ENCODE measurements around the gene PKHD1. TPM values are rescaled to one million over a fixed set of nuclear protein-coding genes. Genes with fewer than 3 reads are reported as not detected.

PKHD1 gene
- total and polyA plus RNA-seq, 9 donors = 0.01 to 0.12 (median 0.05) TPM; not detected in 3

DNA sequence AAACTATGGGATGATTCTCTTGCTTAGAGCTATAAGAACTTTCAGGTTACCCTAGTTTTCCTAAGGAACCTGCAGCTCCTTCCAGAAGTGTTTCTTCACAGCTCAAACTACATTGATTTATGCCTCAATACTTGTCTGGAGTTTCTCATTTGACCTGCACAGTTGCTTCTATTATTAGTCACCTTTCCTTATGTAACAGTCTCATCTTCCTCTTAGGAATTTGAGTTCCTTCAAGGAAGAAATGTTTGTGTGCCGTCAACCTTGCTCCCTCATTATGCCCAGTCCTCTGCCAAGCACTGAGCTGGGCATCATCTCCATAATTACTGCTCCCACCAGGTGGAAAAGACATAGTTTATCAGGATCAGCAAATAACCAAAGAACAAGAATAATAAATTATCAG lies 466.4 kb downstream of the PKHD1 start:
- TF ChIP-seq, protein P1, sequence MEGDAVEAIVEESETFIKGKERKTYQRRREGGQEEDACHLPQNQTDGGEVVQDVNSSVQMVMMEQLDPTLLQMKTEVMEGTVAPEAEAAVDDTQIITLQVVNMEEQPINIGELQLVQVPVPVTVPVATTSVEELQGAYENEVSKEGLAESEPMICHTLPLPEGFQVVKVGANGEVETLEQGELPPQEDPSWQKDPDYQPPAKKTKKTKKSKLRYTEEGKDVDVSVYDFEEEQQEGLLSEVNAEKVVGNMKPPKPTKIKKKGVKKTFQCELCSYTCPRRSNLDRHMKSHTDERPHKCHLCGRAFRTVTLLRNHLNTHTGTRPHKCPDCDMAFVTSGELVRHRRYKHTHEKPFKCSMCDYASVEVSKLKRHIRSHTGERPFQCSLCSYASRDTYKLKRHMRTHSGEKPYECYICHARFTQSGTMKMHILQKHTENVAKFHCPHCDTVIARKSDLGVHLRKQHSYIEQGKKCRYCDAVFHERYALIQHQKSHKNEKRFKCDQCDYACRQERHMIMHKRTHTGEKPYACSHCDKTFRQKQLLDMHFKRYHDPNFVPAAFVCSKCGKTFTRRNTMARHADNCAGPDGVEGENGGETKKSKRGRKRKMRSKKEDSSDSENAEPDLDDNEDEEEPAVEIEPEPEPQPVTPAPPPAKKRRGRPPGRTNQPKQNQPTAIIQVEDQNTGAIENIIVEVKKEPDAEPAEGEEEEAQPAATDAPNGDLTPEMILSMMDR (IDR thresholded peaks at IDR 0.05) = no peak
- TF ChIP-seq POLR2A (IDR thresholded peaks at IDR 0.05) (no peak), EP300 (IDR thresholded peaks at IDR 0.05) (no peak)
- no peaks in the 10 kb centered on the region for H3K36me3 ChIP-seq
- DNase-seq = no peak
- intact Hi-C loops (cut with DNase I) = no loop called here
- H3K27me3 ChIP-seq = no peaks in the 10 kb centered on the region
- 37 to 60% (median 42%) methylated on average over 1 of the region's 1 CpG for WGBS, 3 donors
- no peak overlapping the region for H3K27ac ChIP-seq
- H3K4me3 ChIP-seq = no peak overlapping the region
- no peaks in the 10 kb centered on the region for H3K4me1 ChIP-seq (ENCODE audit: insufficient read depth)
- H3K9me3 ChIP-seq = no peaks in the 10 kb centered on the region

DNA sequence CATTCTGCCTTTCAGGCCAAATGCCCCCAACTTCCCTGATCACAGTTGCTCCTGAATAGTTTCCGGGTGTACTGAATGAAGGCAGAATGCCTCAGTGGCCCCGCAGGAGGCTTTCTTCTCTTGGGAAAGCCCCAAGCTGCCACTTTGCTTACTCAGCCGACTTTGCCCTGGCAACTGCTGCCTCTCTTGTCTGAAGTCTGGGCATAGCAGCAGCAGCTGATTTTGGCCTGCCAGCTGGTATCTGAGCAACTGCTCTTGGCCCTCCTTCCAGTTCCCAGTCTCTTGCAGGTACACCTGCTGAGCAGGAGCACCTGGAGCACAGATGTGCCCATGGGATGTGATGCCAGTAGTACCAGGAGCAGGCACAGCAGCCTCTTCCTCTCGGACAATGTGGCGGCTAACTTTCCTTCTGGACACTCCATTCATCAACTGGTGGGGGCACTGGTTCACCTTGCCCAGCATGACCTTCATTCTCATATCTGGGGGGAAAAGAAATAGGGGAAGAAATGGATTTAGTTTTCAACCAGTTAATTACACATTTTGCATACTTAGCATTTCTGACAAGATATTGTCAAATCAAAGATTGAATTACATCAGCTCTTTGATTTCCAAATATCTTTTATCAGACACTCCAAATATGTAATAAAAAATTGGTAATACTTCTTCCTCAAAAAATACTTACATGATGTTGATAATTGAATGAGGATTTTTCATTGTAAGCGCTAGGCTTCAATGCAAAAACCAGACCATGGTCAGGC lies 468.2 kb downstream of the PKHD1 start:
- Histone ChIP-seq H3K27ac (no peak overlapping the region), H3K27me3 (no peaks in the 10 kb centered on the region), H3K36me3 (no peaks in the 10 kb centered on the region), H3K9me3 (no peaks in the 10 kb centered on the region), H3K4me3 (no peak overlapping the region), H3K4me1 (ENCODE audit: insufficient read depth) (no peaks in the 10 kb centered on the region)
- DNase-seq = no peak
- TF ChIP-seq EP300 (IDR thresholded peaks at IDR 0.05) (no peak), POLR2A (IDR thresholded peaks at IDR 0.05) (no peak)
- TF ChIP-seq, protein P1 (IDR thresholded peaks at IDR 0.05) = no peak
- WGBS, 3 donors = 88 to 91% (median 91%) methylated on average over 6 of the region's 6 CpGs
- intact Hi-C loops (cut with DNase I) = no loop called here

DNA sequence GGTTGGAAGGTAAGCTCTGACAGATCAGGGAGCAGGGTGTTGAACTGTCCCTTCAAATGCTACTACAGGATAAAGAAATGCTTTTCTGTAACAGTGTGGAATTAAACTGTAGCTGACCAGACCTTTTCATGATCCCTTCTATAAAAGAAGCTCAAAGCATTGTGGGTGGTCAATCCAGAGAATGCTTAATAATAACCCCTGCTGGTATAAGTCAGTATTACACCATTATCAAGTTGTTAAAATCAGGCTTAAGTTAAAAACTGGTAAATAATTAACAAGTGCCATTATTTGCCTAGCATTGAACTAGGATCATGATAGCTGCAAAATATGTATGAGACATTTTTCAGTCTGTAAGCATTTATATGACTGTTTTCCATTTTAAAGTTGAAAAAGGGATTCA lies 468.9 kb downstream of the PKHD1 start:
- intact Hi-C loops (cut with DNase I) = no loop called here
- no peak overlapping the region for H3K4me3 ChIP-seq
- no peaks in the 10 kb centered on the region for H3K4me1 ChIP-seq (ENCODE audit: insufficient read depth)
- TF ChIP-seq, protein P1 (IDR thresholded peaks at IDR 0.05) = no peak
- no peak for TF ChIP-seq POLR2A (IDR thresholded peaks at IDR 0.05)
- TF ChIP-seq EP300 (IDR thresholded peaks at IDR 0.05) = no peak
- no peaks in the 10 kb centered on the region for H3K9me3 ChIP-seq
- no peaks in the 10 kb centered on the region for H3K27me3 ChIP-seq
- H3K27ac ChIP-seq = no peak overlapping the region
- DNase-seq = no peak
- H3K36me3 ChIP-seq = no peaks in the 10 kb centered on the region

DNA sequence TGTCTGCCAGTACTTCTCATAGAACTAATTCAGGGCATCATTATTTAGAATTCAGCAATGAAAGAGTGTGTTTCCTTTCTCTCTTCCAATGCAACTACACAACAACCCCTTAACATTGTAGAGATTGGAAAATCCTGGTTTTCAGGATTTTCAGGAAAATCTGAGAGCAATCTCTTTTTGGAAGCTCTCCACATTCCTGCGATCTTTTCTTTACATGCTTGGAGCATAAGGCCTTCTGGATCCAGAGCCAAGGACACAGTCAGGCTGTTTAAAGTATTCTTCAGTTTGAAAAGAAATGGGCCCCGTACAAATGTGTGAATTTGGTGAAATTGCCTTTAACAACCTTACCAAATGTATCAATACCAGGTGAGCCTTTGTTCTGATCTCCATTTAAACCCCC lies 469.7 kb downstream of the PKHD1 start:
- H3K4me1 ChIP-seq (ENCODE audit: insufficient read depth) = no peaks in the 10 kb centered on the region
- no peaks in the 10 kb centered on the region for H3K9me3 ChIP-seq
- DNase-seq = no peak
- intact Hi-C loops (cut with DNase I) = no loop called here
- no peak overlapping the region for H3K27ac ChIP-seq
- TF ChIP-seq POLR2A (IDR thresholded peaks at IDR 0.05) (no peak), EP300 (IDR thresholded peaks at IDR 0.05) (no peak)
- TF ChIP-seq, protein P1 (IDR thresholded peaks at IDR 0.05) = no peak
- H3K27me3 ChIP-seq = no peaks in the 10 kb centered on the region
- H3K4me3 ChIP-seq = no peak overlapping the region
- 37 to 49% (median 46%) methylated on average over 2 of the region's 2 CpGs for WGBS, 3 donors
- H3K36me3 ChIP-seq = no peaks in the 10 kb centered on the region
